Uterus (tissue), 4 donors: ENCODE data around the gene APLP1. TPM values are rescaled to one million over a fixed set of nuclear protein-coding genes. Genes with fewer than 3 reads are reported as not detected.
"Not testable (repeated sequence)": the region's sequence is repeated elsewhere in the genome, so short reads cannot be mapped to it uniquely, and the experiment has no call there.

Experiments
- DNase-seq, 2 donors: peaks; one replicate each; pipeline ENCODE4 v3.0.0-alpha.2; 2019 to 2020
- H3K27ac ChIP-seq, 2 donors: fragments of 200-600 bp; sonication (generic); 1 replicate in 1 of 2; 2 replicates in 1 of 2; pipeline ENCODE4 v1.5.1; 2016 to 2018
- H3K27me3 ChIP-seq, 2 donors: fragments of 200-600 bp; sonication (generic); one replicate each; pipeline ENCODE4 v1.5.1; 2018 to 2019; ENCODE audit warnings: control low read depth in 1 of 2
- H3K36me3 ChIP-seq, 2 donors: fragments of 200-600 bp; sonication (generic); one replicate each; pipeline ENCODE4 v1.5.1; 2019; ENCODE audit warnings: control low read depth in 1 of 2
- H3K4me1 ChIP-seq, 2 donors: fragments of 200-600 bp; sonication (generic); one replicate each; pipeline ENCODE4 v1.5.1; 2018 to 2019; ENCODE audit warnings: control low read depth in 1 of 2
- H3K4me3 ChIP-seq, 2 donors: fragments of 200-600 bp; sonication (generic); 1 replicate in 1 of 2; 2 replicates in 1 of 2; pipeline ENCODE4 v1.5.1; 2018 to 2019; ENCODE audit warnings: mild to moderate bottlenecking in 1 of 2
- H3K9me3 ChIP-seq, 2 donors: fragments of 200-600 bp; sonication (generic); one replicate each; pipeline ENCODE4 v1.5.1; 2019; ENCODE audit warnings: control low read depth in 1 of 2
- CTCF ChIP-seq, 4 experiments: fragments of 200-600 bp in 2 of 4; fragments of 450-650 bp in 2 of 4; sonication (generic) in 2 of 4; IDR thresholded peaks; one replicate each; pipeline ENCODE4 v1.5.1; 2016 to 2019; ENCODE audit warnings: antibody characterized with exemption in 4 of 4, mild to moderate bottlenecking in 2 of 4, moderate library complexity in 1 of 4
- POLR2A ChIP-seq, 2 donors: fragments of 450-650 bp; IDR thresholded peaks; one replicate each; pipeline ENCODE4 v1.6.1; 2016; ENCODE audit warnings: antibody characterized with exemption in 2 of 2, mild to moderate bottlenecking in 1 of 2, moderate library complexity in 1 of 2
- intact Hi-C: fragments of 100-400 bp; cut with DNase I; formaldehyde crosslinking; loops from one replicate; pipeline ENCODE4 v1.15.1; 2023; ENCODE audit warnings: low total_unique reads
- total RNA-seq, 4 donors: library from RNA; depleted of rRNA in 3 of 4; stranded (reverse); fragments of >200 nt in 3 of 4; gene quantifications; one replicate each; pipeline versions ENCODE4 v1.1.0 to v1.2.4, GENCODE V29; 2014 to 2023
- donor health status: DM: yes; HTN: yes; CAD: no.

The APLP1 gene
- total RNA-seq, 4 donors from 2014 or later: 6.1 to 16.2 TPM; not detected in 2

GRCh38 chr19:35909684-35910035, 41.3 kb downstream of the APLP1 start:
- H3K4me3 ChIP-seq: no peak overlapping the region
- H3K9me3 ChIP-seq: no peaks in the 10 kb centered on the region
- DNase-seq: no peak
- intact Hi-C loops: no loop called here
- no peaks in the 10 kb centered on the region for H3K36me3 ChIP-seq
- no peaks in the 10 kb centered on the region for H3K27me3 ChIP-seq
- no peaks in the 10 kb centered on the region for H3K4me1 ChIP-seq
- no peak for TF ChIP-seq CTCF (IDR thresholded peaks at IDR 0.05)
- no peak for TF ChIP-seq POLR2A (IDR thresholded peaks at IDR 0.05)
- no peak overlapping the region for H3K27ac ChIP-seq

DNA sequence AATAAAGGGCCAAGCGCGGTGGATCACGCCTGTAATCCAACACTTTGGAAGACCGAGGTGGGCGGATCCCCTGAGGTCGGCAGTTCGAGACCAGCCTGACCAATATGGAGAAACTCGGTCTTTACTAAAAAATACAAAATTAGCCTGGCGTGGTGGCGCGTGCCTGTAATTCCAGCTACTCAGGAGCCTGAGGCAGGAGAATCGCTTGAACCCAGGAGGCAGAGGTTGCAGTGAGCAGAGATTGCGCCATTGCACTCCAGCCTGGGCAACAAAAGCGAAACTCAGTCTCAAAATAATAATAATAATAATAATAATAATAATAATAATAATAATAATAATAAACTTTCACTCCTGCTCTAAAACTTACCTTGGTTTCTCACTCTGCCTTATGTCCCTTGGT, 42.0 kb downstream of the APLP1 start:
- H3K27me3 ChIP-seq, H3K36me3 ChIP-seq, intact Hi-C loops, H3K27ac ChIP-seq, H3K4me1 ChIP-seq, H3K4me3 ChIP-seq, H3K9me3 ChIP-seq, DNase-seq: not testable (repeated sequence)

DNA sequence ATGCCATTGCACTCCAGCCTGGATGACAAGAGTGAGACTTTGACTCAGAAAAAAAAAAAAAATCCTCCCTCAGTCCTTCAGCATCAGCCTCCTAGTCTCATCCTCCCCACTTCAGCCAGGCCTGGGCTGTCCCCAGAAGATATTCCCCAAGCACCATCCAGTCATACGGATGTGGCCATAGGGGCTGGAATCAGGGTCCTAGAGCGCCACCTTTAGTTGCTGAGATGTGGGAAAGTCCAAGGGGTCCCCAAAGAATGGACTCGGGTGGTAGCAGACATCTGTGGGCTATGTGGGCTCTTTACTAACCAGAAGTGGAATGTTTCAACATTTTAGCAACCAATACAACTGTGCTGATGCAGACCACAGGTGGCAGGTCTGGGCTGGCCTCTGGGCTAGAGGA, 42.8 kb downstream of the APLP1 start:
- no peaks in the 10 kb centered on the region for H3K4me1 ChIP-seq
- H3K9me3 ChIP-seq: no peaks in the 10 kb centered on the region
- H3K36me3 ChIP-seq: no peaks in the 10 kb centered on the region
- H3K27ac ChIP-seq: no peak overlapping the region
- H3K4me3 ChIP-seq: no peak overlapping the region
- no peaks in the 10 kb centered on the region for H3K27me3 ChIP-seq
- intact Hi-C loops: no loop called here
- no peak for DNase-seq
- TF ChIP-seq CTCF (IDR thresholded peaks at IDR 0.05) (no peak), POLR2A (IDR thresholded peaks at IDR 0.05) (no peak)

GRCh38 chr19:35911790-35912189, 43.4 kb downstream of the APLP1 start:
- Histone ChIP-seq H3K27me3 (no peaks in the 10 kb centered on the region), H3K36me3 (no peaks in the 10 kb centered on the region), H3K9me3 (no peaks in the 10 kb centered on the region), H3K27ac (no peak overlapping the region), H3K4me1 (no peaks in the 10 kb centered on the region), H3K4me3 (no peak overlapping the region)
- DNase-seq: no peak
- TF ChIP-seq CTCF (IDR thresholded peaks at IDR 0.05) (no peak), POLR2A (IDR thresholded peaks at IDR 0.05) (no peak)
- intact Hi-C loops: no loop called here

DNA sequence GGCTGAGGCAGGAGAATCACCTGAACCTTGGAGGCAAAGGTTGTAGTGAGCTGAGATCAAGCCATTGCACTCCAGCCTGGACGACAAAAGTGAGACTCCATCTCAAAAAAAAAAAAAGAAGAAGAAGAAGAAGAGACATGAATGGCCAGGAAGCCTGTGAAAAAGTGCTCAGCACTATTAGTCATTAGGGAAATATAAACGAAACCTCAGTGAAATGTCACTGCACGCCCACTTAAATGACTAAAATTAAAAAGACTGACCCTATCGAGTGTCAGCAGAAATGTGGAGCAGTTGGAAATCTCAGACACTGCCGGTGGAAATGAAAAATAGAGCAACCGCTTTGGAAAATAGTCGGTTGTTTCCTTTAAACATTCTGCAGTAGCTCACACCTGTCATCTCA, 45.2 kb downstream of the APLP1 start:
- Histone ChIP-seq H3K27me3 (no peaks in the 10 kb centered on the region), H3K4me1 (no peaks in the 10 kb centered on the region), H3K4me3 (no peak overlapping the region), H3K36me3 (no peaks in the 10 kb centered on the region), H3K9me3 (no peaks in the 10 kb centered on the region), H3K27ac (no peak overlapping the region)
- intact Hi-C loops: no loop called here
- TF ChIP-seq POLR2A (IDR thresholded peaks at IDR 0.05) (no peak), CTCF (IDR thresholded peaks at IDR 0.05) (no peak)
- no peak for DNase-seq

GRCh38 chr19:35915443-35915842, 47.1 kb downstream of the APLP1 start:
- TF ChIP-seq CTCF (IDR thresholded peaks at IDR 0.05) (no peak), POLR2A (IDR thresholded peaks at IDR 0.05) (no peak)

More at GRCh38 chr19:35915443-35915842, 47.1 kb downstream of the APLP1 start:
- H3K9me3 ChIP-seq: no peaks in the 10 kb centered on the region
- H3K27me3 ChIP-seq: no peaks in the 10 kb centered on the region
- intact Hi-C loops: no loop called here
- H3K4me1 ChIP-seq: no peaks in the 10 kb centered on the region
- DNase-seq: no peak
- no peak overlapping the region for H3K27ac ChIP-seq
- no peak overlapping the region for H3K4me3 ChIP-seq
- no peaks in the 10 kb centered on the region for H3K36me3 ChIP-seq
